ACHN (cell line): ENCODE data around the gene PARVB.

Experiments used
- DNase-seq: peaks from one replicate; pipeline ENCODE4 v3.0.0-alpha.2; 2015
- in situ Hi-C: cut with HindIII; loops from 2 replicates; pipeline ENCODE4 v1.10.0; 2017; ENCODE audit warnings: low sequenced_read_pairs, low pct_ligation_motif_present, low pct_unique_long_range_greater_than_20kb

Gene PARVB

DNA sequence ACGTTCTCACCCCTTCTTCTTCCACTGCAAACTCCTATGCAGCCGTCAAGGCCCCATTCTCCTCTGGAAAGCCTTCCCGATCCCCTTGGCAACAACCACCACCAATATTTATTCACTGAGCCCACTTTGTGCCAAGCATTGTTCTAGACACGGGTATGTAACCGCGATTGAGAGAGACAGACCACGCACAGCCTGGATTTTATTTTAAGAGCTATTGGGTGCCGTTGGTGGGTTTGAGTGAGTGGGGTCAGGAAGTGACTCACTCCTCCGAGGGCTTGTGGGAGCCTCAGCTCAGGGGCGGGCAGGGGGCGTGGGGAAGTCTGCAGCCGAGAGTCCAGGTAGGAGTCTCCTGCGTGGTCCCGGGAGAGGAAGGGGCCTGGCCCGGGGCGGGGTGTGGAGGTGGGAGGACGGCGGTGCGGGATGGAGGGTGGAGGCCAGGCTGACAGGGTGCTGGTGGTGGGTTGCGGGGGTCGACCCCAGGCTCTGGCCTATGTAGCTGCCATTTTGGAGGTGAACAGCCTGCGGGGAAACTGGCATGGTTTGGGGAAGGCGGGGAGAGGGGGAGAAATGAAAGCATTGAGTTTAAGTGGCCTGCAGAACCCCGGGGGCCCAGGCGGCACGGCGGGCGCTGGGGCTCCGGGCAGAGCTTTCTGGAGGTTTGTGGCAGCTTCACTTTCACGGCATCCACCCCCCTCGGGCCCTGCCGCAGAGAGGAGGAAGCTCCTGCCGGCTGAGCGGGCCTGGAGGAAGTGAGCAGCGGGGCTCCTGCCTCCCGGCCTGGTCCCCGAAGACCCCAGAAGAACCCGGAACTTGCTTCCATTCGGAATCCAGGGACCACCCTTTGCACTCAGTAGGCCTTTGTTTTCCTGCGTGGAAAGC, 157.2 kb downstream of the PARVB start:
- in situ Hi-C loops, result no loop called here
- no peak for DNase-seq

DNA sequence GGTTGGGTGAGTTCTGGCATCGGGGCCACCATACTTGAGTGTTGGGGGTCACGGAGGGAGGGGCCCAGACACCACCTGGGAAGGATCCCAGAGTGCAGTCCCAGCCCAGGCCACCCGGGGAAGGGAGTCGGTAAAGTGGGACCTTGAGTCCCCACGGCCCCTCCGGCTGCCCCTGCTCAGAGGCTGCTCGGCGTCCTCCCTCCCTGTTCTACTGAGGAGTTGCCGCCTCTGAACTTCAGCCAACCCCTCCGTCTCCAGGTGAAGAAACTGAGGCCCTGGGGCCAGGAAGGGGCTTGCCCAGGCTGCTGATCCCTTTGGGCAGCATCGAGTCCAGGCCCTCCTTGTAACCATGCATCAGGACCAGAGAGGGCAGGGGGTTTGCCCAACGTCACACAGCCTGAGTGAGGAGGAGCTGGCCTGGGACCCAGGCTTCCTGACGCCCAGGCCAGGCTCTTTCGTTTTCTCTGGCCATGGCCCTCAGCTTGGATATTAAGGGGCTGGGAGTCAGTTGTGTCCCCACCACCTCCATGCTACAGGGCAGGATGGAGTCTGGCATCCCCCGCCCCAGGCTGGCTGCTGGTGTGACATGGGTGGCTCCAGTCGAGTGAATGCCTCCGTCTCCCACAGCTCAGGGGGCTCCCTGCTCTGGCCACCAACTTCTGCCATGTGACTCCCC, 157.9 kb downstream of the PARVB start:
- in situ Hi-C loops, result no loop called here
- DNase-seq, result no peak

DNA sequence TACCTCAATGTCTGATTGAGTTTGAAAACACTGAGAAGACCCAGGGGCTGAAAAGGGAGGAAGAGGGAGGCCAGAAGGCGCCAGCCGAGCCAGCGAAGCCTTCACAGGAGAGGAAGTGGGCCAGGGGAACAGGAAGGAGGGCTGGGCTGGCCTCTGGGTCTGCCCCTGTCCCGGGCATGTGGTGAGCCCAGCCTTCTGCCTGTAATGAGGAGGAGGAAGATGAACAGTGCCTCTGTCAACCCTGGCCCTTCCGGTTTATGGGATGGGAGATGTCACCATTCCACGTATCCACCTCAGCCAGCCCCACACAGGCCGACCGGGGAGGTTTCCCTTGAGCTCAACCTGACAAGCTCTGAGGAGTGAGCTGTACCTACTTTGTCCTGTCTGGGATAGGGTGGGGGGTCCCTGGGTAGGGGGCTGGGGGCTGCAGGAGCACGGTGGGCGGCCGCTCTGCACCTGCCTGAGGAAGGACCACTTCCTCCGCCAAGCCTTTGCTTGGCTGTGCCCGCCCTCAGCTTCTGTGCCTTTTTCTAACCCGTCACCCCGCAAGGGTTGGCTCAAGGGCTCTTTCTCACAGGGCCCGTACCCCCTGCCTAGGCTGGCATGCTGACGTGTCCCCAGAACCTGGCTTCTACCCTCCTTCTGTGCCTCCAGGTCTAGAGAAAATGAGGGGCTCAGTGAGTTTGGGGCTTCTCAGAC, 158.6 kb downstream of the PARVB start:
- in situ Hi-C loops, result no loop called here
- DNase-seq, result no peak

DNA sequence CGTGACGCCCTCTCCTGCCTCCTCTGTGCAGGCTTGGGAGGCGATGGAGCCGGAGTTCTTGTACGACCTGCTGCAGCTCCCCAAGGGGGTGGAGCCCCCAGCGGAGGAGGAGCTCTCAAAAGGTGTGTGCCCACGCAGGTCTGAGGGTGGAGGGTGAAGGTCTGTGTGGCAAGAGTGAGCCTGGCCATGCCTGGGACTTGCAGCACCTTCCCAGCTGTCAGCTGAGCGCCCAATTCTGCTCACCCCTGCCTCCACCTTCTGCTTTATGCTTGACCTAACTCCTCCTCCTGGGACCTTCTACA, 159.1 kb downstream of the PARVB start:
- DNase-seq, result no peak
- in situ Hi-C loops, result no loop called here

DNA sequence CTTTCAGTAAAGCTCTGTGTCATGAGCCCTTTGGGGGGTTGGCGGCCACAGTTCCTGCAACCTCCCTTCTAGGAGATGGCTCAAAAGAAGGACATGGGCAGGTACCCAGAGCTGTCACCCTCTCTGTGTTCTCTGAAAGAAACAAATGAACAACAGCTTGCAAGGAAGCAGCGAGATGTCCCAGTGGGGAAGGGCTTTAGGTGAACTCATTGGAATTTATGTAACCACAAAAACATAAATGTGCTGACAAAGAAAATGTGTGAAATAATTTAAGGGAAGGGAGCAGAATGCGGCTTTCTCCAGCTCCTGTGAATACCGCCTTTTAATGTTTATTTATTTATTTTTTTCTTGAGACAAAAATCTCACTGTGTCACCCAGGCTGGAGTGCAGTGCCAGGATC, 159.9 kb downstream of the PARVB start:
- in situ Hi-C loops, result no loop called here

DNA sequence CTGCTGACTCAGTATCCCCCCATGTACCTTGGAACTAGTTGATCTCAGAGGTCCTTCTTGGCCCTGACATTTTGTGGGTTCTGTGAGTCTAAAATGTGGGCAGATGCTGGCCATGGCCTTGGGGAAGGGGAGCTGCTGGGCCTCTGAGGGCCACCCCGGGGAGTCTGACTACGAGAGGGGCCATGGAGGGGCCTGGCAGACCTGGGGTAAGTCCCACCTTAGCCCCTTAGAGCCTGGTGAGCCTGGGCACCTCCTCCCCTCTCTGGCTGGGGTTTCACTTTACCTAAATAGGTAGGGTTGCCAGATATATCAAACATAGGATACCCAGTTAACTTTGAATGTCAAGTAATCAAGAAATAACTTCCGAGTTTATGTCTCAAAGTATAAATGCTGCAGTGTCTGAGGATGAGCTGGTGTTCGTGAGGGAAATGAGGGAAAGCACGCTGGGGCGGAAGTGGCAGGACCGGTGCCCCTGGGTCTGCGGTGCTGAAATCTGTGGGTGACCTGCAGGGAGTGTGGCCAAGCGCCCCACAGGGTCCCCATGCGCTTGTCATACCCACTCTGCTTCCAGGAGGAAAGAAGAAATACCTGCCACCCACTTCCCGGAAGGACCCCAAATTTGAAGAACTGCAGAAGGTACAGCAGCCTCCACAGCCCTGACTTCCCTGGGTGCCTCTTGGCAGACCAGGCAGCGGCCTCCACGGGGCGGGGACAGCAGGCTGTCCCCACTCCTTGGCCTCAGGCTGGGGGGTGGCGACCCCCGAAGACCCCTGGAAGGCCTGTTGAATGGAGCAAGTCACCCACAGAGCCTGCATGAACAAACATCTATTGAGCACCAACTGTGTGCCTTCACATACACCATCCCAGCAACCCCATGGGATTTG, 161.4 kb downstream of the PARVB start:
- in situ Hi-C loops, result no loop called here

More for the DNA sequence above, 159.9 kb downstream of the PARVB start:
- DNase-seq, result no peak

DNA sequence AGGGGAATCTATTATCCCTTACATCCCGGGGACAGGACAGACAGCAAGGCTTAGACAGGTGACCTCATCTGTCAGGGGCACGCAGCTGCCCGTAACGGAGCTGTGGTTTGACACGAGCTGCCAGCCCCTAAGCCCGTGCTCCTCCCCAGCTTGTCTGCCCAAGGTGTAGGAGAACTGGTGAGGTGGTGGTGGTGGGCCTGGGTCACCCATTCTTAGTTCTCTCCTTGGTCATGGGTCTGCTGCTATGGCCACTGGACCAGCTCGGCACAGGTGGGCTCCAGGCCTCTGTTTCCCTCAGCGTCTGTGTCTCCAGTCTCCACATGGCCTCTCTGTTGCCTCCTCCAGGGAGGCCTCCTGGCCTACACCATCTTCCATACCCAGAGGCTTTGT, 162.0 kb downstream of the PARVB start:
- in situ Hi-C loops, result no loop called here
- no peak for DNase-seq

More for the DNA sequence above, 161.4 kb downstream of the PARVB start:
- DNase-seq, result no peak

DNA sequence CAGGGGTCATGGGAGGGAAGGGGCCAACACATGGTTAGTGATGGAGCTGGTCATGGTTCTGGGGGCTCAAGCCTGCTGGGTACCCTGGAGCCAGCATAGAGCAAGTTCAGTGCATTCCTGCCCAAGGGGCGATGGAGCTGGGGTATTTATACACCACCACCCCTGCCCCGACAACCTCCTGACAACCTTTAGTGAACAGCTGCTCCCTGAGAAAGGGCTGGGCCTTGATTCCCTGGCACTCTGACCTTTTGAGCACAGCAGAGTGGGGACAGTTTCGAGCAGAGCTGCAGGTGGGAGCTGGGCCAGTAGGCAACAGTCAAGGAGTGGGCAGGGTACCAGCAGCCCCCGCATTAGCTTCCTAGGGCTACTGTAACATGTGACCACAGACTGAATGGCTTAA, 162.6 kb downstream of the PARVB start:
- in situ Hi-C loops, result no loop called here
- no peak for DNase-seq

DNA sequence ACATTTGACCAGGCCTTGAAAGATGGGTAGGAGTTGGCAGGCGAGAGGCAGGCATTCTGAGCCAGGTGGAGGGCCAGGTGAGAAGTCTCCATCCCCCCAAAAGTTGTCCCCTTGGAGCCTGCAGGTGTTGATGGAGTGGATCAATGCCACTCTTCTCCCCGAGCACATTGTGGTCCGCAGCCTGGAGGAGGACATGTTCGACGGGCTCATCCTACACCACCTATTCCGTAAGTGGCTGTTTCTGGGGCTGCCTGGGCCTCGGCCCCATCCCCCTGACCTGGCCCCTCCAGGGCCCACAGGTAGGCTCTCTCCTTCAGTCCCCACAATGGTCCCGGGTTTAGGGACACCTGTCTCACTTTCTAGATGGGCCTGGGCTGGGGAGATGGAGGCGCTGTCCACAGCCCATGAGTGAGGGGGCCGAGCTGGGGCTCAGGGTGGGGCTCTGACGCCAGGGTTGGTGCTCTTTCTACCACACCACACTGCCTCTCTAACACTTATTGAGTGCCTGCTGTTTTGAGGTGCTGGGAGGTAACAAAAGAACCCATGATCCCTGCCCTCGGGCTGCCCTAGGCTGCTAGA, 163.6 kb downstream of the PARVB start:
- in situ Hi-C loops, result no loop called here
- DNase-seq, result no peak

DNA sequence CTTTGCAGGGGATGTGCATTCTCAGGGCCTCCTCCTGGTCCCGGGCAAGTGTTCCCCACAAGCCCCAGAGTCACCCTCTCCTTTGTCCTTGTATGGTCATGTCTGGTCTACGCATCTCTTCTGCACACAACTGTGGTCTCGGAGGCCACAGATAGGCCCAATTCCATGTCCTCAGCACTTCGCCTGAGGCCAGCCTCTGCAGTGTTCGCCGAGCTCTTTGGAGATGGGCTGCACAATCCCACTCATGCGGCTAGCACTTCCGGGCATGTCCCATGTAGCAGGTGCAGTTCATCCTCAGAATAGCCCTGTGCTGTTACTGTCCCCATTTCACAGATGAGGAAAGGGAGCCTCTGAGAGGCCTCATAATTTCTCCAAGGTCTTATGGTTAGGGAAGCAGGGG, 164.2 kb downstream of the PARVB start:
- no peak for DNase-seq
- in situ Hi-C loops, result no loop called here

DNA sequence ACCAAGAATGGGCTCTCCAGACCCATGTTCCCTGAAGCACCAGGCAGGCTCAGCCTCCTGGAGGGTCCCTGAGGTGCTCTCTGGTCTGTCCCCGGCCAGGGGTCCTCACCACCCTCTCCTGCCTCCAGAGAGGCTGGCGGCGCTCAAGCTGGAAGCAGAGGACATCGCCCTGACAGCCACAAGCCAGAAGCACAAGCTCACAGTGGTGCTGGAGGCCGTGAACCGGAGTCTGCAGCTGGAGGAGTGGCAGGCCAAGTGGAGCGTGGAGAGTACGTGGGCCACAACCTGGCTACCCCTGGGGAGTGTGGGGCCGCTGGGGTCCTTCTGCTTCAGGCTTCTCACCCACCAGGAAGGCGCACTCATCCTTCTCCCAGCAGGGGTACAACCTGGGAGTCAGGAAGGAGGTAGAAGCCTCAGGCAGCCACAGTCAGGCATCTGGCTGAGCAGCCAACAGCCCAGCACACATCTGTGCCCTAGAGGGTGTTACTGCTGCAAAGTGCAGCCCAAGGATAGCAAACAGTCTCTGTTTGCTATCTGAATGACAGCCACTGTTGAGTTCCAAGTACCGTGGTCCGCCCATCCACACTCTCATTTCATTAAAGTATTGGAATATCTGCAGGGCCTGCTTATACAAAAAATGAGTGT, 165.0 kb downstream of the PARVB start:
- DNase-seq, result no peak
- in situ Hi-C loops, result no loop called here

DNA sequence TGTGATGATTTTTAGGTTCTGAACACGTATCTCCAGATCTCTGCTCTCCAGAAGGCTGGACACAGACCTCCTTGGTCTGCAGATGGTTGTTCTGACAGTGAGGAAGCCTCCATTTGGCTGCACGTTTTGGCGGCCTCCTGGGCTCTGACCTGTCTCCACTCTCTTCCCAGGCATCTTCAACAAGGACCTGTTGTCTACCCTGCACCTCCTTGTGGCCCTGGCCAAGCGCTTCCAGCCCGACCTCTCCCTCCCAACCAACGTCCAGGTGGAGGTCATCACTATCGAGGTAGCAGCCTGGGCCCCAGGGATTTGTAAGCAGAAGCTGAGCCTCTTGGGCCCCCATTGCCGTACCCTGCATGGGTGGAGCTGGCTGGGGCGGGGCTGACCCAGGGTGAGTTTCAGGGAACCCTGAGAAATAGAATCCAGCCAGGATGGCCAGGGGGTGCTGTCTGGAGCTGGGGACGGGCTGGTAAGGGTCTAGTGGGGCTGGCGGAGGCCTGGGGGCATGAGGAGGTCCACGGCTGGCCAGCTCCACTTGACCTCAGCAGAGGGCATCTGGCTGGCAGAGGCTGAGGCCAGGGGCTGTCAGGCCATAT, 166.4 kb downstream of the PARVB start:
- in situ Hi-C loops, result no loop called here
- DNase-seq, result no peak

DNA sequence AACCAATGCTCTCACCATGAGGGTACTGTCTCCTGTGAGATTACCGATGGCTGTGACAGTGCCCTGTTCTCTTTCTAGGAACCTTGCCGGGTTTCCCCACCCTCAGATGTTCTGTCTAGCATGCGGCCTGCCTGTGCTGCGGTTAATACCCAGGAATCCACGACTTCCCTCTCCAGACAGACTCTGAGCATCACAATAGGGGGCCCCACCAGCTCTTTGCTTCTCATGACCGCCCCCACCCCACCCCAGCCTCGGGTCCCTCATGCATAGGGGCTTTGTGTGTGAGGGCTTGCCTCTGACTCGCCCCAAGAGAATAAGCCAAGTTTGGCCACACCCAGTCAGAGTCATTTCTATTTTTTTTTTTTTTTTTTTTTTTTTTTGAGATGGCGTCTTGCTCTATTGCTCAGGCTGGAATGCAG, 166.9 kb downstream of the PARVB start:
- in situ Hi-C loops, result no loop called here
- DNase-seq, result peak; percentile 39

DNA sequence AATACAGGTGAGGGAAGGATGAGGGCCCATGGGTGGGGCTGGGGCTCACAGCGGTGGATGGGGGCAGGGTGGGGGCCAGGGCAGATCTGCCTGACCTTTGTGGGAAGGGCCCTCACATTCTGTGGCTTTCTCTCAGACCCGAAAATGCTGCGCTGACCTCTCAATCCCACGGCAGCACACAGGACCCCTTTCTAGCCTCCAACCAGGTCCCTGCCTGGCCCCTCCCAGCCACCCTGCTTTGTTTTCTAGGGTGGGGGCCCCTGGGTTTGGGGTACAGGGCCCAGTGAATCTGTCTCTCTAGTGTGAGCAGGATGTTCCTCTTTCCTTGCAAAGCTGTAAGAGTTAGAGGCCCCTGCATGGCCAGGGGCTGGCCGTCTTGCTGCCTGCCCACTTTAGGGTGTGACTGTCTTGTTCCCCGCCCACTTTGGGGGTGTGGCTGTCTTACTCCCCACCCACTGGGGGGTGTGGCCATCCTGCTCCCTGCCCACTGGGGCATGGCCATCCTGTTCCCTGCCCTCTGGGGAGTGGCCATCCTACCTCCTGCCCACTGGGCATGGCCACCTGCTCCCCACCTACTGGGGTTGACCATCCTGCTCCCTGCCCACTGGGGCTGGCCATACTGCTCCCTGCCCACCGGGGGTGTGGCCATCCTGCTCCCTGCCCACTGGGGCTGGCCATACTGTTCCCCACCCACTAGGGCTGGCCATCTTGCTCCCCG, 168.2 kb downstream of the PARVB start:
- peak; percentile 18 for DNase-seq

DNA sequence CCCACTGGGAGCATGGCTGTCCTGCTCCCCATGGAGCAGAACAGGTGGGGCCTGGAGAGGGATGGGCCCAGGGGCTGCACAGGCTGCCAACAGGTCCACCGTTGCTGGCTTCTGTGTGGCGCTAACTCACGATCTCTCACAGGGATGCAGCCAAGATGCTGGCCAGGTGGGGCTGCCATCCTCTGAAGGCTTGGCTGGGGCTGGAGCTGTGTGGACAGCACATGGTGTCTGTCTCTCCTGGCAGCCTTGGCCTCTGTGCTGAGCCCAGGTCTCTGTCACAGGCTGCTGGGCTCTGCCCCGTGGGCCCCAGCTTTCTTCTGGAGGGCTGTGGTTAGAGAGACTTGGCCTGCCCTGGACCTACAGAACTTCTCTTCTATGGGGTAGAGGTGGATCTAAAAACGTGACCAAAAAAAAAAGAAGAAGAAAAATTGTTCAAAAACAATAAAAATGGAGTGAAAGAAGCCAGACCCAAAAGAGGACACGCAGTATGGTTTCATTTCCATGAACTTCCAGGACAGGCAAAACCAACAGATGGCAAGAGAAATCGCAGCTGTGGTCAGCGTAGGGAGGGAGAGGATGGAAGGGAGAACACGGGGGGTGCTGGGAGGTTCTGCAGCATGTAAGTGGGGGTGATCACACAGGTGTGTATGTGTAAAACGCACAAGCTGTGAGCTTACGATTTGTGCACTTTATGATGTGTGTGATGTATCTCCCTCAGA, 168.9 kb downstream of the PARVB start:
- in situ Hi-C loops, result no loop called here
- no peak for DNase-seq

More for the DNA sequence above, 168.2 kb downstream of the PARVB start:
- in situ Hi-C loops, result no loop called here

DNA sequence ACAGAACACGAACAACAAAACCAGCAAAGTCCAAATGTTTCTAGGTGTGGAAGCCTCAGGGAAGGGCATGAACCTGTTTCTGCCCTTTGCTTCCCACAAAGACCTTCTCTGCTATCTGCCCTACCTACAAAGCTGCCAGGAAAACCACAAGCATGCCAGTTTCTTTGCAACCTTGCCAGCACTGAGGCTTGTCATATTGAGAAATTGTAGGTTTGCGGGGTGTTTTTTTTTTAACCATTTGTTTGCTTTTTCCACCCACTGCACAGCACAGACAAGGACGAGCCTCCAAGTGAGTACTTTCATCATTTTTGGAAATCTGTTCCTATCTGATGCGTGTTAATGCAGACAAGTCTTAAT, 169.4 kb downstream of the PARVB start:
- peak; percentile 35 for DNase-seq
- in situ Hi-C loops, result no loop called here
